Prostate gland (tissue), 2 donors: ENCODE measurements around the gene KMT2C. TPM values are rescaled to one million over a fixed set of nuclear protein-coding genes. Genes with fewer than 3 reads are reported as not detected.
"Not testable (repeated sequence)": the region's sequence is repeated elsewhere in the genome, so short reads cannot be mapped to it uniquely, and the experiment has no call there.

Experiments used
- DNase-seq: peaks from one replicate; pipeline ENCODE4 v3.0.0-alpha.2; 2019; ENCODE audit warnings: low spot score
- H3K27ac ChIP-seq, 2 donors: fragments of 200-600 bp; sonication (generic); 2 replicates each; pipeline ENCODE4 v1.5.1; 2017 to 2019
- H3K27me3 ChIP-seq: fragments of 200-600 bp; sonication (generic); replicated peaks from 2 replicates; pipeline ENCODE4 v1.5.1; 2019; ENCODE audit not compliant: insufficient read depth
- H3K36me3 ChIP-seq, 2 donors: fragments of 200-600 bp; sonication (generic); 1 replicate in 1 of 2; 2 replicates in 1 of 2; pipeline versions ENCODE4 v1.5.1 to v1.8.1; 2017 to 2019
- H3K4me1 ChIP-seq: fragments of 200-600 bp; sonication (generic); replicated peaks from 2 replicates; pipeline ENCODE4 v1.5.1; 2019
- H3K4me3 ChIP-seq, 2 donors: fragments of 200-600 bp; sonication (generic); 2 replicates each; pipeline ENCODE4 v1.5.1; 2017 to 2019
- H3K9me3 ChIP-seq: fragments of 200-600 bp; sonication (generic); 2 replicates; pipeline ENCODE4 v1.5.1; 2017
- POLR2A ChIP-seq: fragments of 450-650 bp; IDR thresholded peaks from one replicate; pipeline ENCODE4 v1.6.1; 2016; ENCODE audit warnings: antibody characterized with exemption, mild to moderate bottlenecking
- POLR2AphosphoS5 ChIP-seq: sonication (generic); formaldehyde crosslinking; IDR thresholded peaks from one replicate; pipeline ENCODE4 v1.6.1; 2017; ENCODE audit warnings: antibody characterized with exemption
- WGBS: methylation state at CpG from one replicate; pipeline ENCODE4 v1.1.5; 2018; 5-methylcytosine and 5-hydroxymethylcytosine counted together
- intact Hi-C: fragments of 100-400 bp; cut with DNase I; formaldehyde crosslinking; loops from one replicate; pipeline ENCODE4 v1.14.2; 2022
- total RNA-seq, 2 donors: library from RNA; depleted of rRNA; stranded (reverse); fragments of >200 nt; gene quantifications; one replicate each; pipeline ENCODE4 v1.1.0, GENCODE V29; 2016
- TF ChIP-seq, protein P1 (sequence below), 4 experiments: fragments of 200-600 bp in 2 of 4; fragments of 450-650 bp in 2 of 4; sonication (generic) in 2 of 4; IDR thresholded peaks; 1 replicate in 3 of 4; 2 replicates in 1 of 4; pipeline ENCODE4 v1.5.1; 2016 to 2019; ENCODE audit warnings: antibody characterized with exemption in 4 of 4, mild to moderate bottlenecking in 2 of 4, moderate library complexity in 2 of 4

The KMT2C gene
- total RNA-seq, 2 donors from 2014 or later: 70.8 to 118 TPM

GRCh38 chr7:152402384-152403250 is 33.2 kb downstream of the KMT2C start:
- TF ChIP-seq POLR2A: no peak
- TF ChIP-seq, protein P1, sequence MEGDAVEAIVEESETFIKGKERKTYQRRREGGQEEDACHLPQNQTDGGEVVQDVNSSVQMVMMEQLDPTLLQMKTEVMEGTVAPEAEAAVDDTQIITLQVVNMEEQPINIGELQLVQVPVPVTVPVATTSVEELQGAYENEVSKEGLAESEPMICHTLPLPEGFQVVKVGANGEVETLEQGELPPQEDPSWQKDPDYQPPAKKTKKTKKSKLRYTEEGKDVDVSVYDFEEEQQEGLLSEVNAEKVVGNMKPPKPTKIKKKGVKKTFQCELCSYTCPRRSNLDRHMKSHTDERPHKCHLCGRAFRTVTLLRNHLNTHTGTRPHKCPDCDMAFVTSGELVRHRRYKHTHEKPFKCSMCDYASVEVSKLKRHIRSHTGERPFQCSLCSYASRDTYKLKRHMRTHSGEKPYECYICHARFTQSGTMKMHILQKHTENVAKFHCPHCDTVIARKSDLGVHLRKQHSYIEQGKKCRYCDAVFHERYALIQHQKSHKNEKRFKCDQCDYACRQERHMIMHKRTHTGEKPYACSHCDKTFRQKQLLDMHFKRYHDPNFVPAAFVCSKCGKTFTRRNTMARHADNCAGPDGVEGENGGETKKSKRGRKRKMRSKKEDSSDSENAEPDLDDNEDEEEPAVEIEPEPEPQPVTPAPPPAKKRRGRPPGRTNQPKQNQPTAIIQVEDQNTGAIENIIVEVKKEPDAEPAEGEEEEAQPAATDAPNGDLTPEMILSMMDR (IDR thresholded peaks at IDR 0.05): no peak
- no peak for TF ChIP-seq POLR2AphosphoS5
- Histone ChIP-seq H3K27ac (no peak overlapping the region), H3K4me3 (no peak overlapping the region), H3K27me3 (no peaks in the 10 kb centered on the region), H3K9me3 (no peaks in the 10 kb centered on the region), H3K4me1 (no peaks in the 10 kb centered on the region), H3K36me3 (no peaks in the 10 kb centered on the region)
- no peak for DNase-seq
- WGBS: 54% methylated on average over 5 of the region's 5 CpGs
- intact Hi-C loops: no loop called here

DNA sequence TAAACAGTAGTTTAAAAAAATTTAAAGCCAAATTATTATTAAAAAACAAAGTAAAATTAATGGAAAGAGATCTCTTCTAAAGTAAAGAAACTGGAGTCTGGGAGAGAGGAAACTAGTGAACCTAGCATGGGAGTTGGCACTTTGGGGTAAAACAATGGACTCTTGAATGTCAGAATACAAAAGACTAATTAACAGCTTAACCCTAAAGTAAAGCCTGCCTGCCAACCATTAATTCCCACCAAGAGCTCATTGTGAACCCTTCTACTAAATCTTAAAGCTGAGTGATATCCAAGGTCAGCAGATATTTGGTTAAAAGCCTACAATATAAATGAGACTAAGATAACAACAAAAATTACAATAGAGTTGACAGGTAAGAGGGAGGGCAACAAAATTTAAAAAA is 36.5 kb downstream of the KMT2C start:
- no peak for TF ChIP-seq POLR2AphosphoS5
- TF ChIP-seq, protein P1 (IDR thresholded peaks at IDR 0.05): no peak
- TF ChIP-seq POLR2A: no peak
- no peak for DNase-seq
- H3K27me3 ChIP-seq: no peaks in the 10 kb centered on the region
- H3K9me3 ChIP-seq: no peaks in the 10 kb centered on the region
- H3K27ac ChIP-seq: no peak overlapping the region
- no peak overlapping the region for H3K4me3 ChIP-seq
- H3K4me1 ChIP-seq: no peaks in the 10 kb centered on the region
- intact Hi-C loops: no loop called here
- no peaks in the 10 kb centered on the region for H3K36me3 ChIP-seq

DNA sequence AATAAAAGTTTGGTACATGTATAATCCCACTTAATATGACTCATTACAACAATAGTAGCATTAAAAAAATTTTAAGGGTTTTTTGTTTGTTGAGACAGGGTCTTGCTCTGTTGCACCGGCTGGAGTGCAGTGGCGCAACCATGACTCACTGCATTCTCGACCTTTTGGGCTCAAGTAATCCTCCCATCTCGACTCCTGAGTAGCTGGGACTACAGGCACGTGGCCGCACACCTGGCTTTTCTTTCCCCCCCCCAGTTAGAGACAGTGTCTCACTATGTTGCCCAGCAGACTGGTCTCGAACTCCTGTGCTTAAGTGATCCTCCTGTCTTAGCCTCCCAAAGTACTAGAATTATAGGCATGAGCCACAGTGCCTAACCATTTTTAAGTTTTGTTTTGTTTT is 40.7 kb downstream of the KMT2C start:
- intact Hi-C loops: no loop called here

GRCh38 chr7:152394214-152394613 is 41.6 kb downstream of the KMT2C start:
- H3K9me3 ChIP-seq, H3K36me3 ChIP-seq, H3K27ac ChIP-seq, H3K4me3 ChIP-seq, intact Hi-C loops, H3K4me1 ChIP-seq, DNase-seq, H3K27me3 ChIP-seq: not testable (repeated sequence)
- TF ChIP-seq, protein P1 (IDR thresholded peaks at IDR 0.05): peak in 2 of 4 experiments; percentile 18 to 24
- WGBS: 48% methylated on average over 3 of the region's 3 CpGs

More for the DNA sequence above, 40.7 kb downstream of the KMT2C start:
- H3K27ac ChIP-seq: no peak overlapping the region
- H3K4me1 ChIP-seq: peaks cover 2% of the 10 kb centered on the region
- WGBS: 96% methylated on average over 7 of the region's 7 CpGs
- DNase-seq: no peak
- TF ChIP-seq POLR2AphosphoS5: no peak
- TF ChIP-seq, protein P1 (IDR thresholded peaks at IDR 0.05): no peak
- no peak for TF ChIP-seq POLR2A
- no peak overlapping the region for H3K4me3 ChIP-seq
- H3K27me3 ChIP-seq: no peaks in the 10 kb centered on the region
- no peaks in the 10 kb centered on the region for H3K9me3 ChIP-seq
- H3K36me3 ChIP-seq: no peaks in the 10 kb centered on the region

GRCh38 chr7:152392254-152392653 is 43.5 kb downstream of the KMT2C start:
- Histone ChIP-seq H3K4me1 (peaks cover 2% of the 10 kb centered on the region), H3K27me3 (no peaks in the 10 kb centered on the region), H3K36me3 (no peaks in the 10 kb centered on the region), H3K9me3 (no peaks in the 10 kb centered on the region), H3K27ac (no peak overlapping the region), H3K4me3 (no peak overlapping the region)
- DNase-seq: no peak
- WGBS: 83% methylated on average over 1 of the region's 1 CpG
- no peak for TF ChIP-seq POLR2AphosphoS5
- no peak for TF ChIP-seq POLR2A
- TF ChIP-seq, protein P1 (IDR thresholded peaks at IDR 0.05): no peak
- intact Hi-C loops: no loop called here

DNA sequence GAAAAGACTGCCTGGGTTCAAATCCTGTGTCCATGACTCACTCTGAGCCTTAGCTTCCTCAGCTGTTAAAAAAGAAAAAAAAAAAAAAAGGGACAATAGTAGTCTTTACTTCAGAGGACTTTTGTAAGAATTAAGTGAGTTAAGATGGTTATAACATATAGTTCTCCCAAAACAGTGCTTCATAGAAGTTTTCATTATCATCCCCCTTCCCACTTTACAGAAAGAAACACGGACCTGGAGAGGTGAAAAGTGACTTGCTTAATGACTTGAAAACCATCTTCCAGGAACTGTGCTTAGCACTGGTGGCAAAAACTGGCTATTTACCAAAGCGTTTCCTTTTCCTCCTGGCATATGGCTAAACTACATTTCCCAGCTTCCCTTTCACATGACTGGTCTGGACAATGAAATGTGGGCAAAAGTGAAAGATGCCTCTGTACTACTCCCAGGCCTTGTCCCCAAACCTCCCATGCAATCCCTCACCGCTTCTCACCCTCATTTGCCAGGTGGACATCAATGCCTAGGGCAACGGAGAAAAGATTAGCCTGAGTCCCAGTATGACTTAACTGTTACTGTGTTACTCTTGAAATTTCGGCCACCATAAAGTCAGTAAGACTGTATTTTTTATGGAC is 49.6 kb downstream of the KMT2C start:
- H3K36me3 ChIP-seq, H3K27me3 ChIP-seq, H3K4me1 ChIP-seq, DNase-seq, intact Hi-C loops, H3K27ac ChIP-seq, H3K4me3 ChIP-seq, H3K9me3 ChIP-seq: not testable (repeated sequence)
- 52% methylated on average over 5 of the region's 5 CpGs for WGBS
